COLO829 (cell line): Measurements from ENCODE around the gene RIPOR2.
A peak's percentile ranks its signal among the peaks of the same experiment; 100 is the strongest.
"Not testable (repeated sequence)": the region's sequence is repeated elsewhere in the genome, so short reads cannot be mapped to it uniquely, and the experiment has no call there.

ENCODE experiments used
- DNase-seq: peaks from one replicate; pipeline ENCODE4 v3.0.0; 2012; ENCODE audit warnings: low spot score

Gene RIPOR2

DNA sequence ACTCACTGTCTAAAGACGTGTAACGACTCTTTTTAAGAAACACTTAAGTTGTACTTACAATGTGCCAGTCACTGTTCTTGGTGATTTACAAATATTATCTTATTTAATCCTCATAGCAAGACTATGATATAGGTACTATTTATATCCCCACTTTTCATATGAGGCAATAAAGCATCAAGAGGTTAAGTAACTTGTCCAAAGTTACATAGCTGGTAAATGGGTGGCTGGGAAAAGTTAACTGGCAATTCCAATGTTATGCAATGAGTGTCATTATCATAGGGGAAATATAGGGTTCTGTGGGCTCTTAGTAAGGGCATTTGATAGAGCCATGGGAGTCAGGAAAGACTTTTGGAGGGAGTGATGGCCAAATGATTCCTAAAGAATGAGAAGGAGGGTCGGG, 21.4 kb upstream of the RIPOR2 start:
- no peak for DNase-seq

DNA sequence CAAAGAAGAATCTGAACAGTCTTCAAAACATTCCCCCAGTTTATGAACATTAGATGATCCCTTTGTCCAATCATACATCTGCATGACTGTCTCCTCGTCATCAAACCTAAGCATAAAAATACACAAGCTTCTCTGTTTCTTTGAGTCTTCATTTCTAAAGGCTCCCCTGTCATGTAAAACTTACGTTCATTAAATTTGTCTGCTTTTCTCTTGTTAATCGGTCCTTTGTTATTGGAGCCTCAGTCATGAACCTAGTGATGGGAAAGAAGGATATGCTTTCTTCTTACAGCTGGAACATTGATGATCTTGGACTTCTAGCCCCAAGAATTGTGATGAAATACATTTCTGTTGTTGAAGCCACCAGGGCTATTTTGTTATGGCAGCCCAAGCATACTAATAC, 18.0 kb upstream of the RIPOR2 start:
- no peak for DNase-seq

DNA sequence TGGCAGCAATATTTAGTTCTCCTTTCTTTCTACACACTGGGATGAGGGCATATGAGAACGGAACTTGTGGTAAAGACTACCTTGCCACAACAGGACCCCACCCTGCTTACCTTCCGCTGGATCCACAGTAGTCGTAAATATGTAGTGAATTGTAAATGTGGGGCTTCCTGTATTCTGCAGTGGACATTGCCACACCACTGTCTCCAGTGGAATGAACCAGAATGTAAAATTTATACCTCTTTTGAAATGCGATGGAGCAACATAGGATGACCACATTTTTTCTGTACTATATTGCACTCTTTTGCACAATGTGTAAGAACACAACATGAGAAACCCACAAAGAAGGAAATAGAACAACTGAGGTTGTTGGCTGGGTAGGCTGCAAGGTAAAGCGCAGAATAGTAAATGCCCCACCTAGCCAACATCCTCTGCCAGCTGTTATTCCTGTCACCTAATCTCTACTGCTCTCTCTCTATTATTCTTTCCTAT, 16.1 kb upstream of the RIPOR2 start:
- DNase-seq = no peak

DNA sequence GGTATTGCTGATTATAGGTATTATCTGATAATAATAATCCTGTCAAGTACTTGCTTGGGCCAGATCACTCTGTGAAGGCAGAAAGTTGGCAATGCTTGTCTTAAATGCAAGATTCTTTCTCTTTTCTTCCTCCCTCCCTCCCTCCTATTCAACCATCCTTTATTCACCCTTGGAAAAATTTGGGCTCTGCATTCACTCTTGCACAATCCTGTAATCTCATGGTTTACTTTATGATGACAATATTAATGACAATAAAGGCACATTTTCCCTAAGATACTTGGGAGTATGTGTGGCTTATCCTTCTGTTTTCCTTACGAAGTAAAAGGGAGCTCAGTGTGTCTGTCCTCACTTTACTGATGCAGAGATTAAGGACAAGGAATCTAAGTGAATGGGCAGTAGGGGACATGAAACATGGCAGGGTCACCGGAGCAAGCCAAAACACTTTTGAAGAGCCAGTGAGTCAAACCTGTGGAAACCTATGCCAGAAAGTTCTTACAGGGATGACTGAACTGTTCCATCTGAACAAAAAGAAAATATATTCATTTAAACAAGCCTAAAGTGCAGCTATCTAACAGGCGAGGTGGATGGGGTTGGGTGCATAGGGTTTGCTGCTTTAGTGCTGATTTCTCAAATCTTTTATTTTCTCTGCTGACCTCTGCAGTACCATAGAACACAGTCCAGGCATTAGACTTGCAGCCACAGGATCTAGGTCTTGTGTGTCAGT, 14.6 kb upstream of the RIPOR2 start:
- no peak for DNase-seq

DNA sequence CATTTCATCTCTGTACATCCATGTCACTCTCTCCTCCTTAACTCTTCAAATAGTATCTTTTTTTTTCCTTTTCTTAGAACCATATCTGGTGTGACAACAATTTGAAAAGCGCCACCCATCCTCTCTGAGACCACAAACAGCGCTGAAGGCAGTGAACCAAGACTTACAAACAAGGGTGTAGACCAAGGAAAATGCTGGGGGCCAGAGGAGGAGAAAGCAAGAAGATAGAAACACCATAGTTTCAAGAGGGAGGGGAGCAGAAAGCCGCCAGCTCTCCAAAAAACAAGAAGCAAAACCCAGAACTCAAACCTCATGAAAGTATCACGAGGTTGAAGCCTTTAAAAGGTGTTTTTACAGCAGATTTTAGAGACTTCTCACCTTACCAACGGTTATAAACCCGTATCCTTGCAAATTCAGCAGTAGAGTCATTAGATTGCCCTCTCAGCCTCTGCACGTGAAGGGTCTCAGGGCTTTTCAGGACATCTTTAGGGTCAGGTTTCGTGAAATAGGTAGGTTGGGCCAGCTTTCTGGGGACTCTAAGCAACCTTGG, 13.3 kb upstream of the RIPOR2 start:
- DNase-seq = no peak

DNA sequence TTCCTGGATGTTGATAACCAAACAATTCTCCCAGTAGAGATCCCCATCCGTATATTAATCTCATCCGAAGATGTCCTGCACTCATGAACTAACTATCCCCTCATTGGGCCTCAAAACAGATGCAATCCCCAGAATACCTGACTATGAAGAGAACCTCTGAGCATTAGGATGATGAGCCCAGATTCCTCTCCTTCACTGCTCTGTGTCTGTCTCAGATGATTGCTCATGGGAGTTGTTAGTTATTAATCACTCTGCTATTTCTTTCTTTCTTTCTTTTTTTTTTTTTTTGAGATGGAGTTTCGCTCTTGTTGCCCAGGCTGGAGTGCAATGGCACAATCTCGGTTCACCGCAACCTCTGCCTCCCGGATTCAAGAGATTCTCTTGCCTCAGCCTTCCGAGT, 12.5 kb upstream of the RIPOR2 start:
- not testable (repeated sequence) for DNase-seq

DNA sequence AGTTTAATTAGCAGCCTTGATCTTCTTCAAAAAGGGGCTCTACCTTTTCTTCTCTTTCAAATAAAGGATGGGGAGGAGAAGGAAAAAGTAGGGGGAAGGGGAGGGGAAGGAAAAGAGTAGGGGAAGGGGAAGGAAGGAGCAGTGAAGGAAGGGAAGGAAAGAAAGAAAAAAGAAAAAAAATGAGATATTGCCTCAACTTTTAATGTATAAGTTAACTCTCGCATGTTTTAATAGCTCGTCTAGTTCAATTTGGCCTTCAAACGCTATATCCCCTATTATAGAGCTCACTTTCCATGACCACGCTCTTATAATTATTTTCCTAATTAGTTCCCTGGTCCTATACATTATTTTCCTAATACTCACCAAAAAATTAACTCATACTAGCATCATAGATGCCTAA, 11.9 kb upstream of the RIPOR2 start:
- DNase-seq = no peak

DNA sequence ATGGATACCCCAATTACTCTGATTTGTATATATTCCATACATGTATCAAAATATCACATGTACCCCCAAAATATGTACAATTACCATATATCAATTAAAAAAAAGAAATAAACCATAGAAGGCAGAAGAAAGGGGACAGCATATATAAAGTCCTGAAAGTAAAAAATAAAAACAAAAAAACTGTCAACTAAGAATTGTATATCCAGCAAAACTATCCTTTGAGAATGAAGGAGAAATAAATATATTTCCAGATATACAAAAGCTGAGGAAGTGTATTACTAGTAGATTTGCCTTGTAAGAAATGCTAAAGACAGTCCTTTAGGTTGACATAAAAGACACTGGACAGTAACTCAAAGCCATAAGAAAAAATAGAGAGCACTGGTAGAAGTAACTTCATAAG, 9.3 kb upstream of the RIPOR2 start:
- no peak for DNase-seq

DNA sequence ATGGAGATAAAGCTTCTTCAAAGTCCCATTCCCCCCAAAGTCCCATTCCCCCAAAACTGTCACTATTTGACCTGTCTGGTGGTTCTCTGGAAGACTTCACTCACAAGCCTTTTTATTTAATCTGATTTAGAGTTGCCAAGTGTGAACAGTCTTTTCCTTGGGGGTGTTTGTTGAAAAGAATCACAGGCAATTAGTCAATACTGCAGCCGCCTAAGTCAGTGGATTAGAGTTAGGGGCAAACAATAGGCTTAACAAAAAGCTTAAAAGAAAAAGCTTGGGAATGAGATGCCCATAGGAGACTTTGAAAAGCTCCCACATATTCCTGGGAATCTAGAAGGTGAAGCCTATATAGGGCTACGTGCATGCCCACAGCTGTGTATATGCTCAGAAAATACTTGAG, 8.0 kb upstream of the RIPOR2 start:
- no peak for DNase-seq

DNA sequence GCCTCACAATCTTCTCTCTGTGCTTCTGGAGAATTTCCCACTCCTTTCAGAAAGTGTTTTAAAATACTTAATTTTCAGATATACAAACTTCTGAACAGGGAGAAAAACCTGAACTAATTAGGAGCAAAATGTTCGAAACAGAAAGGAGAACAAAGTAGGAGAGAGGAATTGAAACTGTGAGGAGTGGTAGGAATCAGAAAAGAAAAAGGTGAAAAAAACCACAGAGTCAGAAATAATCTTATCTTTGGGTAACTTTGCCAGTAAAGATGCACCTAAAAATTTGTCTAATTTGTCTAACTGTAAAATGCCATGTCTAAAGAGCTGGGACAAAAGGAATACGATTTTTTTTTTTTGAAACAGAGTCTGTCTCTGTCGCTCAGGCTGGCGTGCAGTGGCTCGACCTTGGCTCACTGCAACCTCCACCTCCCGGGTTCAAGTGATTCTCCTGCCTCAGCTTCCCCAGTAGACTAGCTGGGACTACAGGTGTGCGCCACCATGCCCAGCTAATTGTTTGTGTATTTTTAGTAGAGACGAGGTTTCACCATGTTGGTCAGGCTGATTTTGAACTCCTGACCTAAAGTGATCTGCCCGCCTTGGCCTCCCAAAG, 4.7 kb upstream of the RIPOR2 start:
- no peak for DNase-seq

DNA sequence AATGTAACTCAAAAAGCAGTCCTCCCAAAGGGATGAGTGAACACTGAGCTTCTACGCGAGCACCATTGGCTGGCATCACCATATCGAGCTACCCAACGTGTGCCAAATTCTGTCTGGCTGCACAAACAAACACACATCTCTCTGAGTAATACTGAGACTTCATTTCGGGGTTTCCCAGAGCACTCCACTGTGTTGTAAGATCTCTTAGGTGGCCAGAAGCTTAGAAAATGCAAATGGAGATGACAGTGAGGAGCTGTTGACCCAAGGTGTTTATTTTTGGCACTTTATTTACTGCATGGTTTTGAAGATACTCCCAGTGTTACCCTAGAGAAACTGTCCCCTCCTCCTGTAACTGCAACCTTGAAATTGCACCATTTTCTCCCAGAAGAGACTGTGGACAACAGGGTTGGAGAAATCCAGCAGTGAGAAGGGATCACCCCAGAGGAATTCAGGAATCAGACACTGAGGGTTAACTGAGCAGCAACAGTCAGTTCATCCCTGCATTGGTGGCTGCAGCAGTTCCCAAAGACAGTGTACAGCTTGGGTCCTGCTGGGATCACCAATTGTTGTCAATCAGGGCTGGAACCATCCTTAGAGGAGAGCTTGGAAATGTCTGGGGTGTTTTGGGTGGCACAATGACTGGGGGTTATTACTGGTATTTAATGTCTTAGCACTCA, 1.0 kb upstream of the RIPOR2 start:
- no peak for DNase-seq

DNA sequence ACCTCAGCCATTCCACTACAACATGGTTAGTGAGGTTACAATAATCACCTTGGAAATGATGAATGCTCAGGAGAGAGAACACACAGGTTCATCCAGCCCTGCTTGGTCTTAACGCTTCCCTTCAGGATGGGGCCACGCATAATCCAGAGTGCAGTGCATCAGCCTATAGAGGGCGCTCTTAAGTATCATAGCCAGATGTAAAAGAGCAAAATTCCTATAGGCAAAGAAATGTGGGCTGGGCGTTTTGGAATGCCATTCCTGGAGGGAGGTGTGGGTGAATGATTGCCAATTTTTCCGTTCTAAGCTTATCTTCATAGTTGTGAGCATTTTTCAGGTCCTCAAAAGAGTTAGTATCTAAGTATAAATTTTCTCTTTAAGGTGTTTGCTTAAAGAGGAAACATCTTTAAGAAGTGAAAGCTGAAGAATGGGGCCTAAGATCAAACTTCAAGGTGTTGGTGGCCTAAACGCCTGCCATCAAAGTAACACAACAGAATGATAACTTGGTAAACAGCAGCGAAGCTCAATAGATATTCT, 1.8 kb downstream of the RIPOR2 start:
- peak; percentile 50 for DNase-seq

DNA sequence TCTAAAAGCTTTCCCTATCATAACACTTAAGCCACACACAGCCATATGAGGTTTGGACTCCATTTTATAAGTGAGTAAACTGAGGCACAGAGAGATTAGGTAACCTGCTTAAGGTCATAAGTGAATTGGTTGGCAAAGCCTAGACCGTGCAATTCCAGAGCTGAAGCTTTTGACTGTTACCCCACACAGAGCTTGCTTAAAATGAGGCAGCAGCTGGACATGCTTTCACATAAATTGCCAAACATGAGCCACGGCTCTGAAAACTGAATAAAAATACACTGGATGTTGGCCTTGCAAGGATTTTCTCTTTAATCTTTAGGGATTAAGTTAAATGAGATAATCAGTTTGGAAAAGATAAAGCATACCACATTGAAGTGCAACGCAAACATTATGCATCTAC, 2.5 kb downstream of the RIPOR2 start:
- no peak for DNase-seq

DNA sequence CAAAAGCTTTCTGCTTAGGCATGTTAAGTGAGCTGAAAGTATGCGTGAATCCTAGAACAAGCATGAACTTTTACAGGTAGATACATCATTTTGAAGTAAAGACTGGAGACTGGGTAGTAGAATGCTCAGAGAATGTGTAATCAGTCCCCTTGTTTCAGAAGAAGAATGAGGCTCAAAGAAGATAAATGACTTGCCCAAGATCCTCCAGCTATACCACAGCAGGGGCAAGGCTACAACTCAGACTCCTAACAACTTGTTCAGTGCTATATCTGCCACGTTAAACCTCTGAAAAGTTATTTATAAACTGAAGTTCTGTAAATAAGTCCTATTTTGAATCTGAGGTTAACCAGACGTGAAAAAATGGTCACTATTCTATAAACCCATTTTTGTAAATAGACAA, 2.9 kb downstream of the RIPOR2 start:
- no peak for DNase-seq

DNA sequence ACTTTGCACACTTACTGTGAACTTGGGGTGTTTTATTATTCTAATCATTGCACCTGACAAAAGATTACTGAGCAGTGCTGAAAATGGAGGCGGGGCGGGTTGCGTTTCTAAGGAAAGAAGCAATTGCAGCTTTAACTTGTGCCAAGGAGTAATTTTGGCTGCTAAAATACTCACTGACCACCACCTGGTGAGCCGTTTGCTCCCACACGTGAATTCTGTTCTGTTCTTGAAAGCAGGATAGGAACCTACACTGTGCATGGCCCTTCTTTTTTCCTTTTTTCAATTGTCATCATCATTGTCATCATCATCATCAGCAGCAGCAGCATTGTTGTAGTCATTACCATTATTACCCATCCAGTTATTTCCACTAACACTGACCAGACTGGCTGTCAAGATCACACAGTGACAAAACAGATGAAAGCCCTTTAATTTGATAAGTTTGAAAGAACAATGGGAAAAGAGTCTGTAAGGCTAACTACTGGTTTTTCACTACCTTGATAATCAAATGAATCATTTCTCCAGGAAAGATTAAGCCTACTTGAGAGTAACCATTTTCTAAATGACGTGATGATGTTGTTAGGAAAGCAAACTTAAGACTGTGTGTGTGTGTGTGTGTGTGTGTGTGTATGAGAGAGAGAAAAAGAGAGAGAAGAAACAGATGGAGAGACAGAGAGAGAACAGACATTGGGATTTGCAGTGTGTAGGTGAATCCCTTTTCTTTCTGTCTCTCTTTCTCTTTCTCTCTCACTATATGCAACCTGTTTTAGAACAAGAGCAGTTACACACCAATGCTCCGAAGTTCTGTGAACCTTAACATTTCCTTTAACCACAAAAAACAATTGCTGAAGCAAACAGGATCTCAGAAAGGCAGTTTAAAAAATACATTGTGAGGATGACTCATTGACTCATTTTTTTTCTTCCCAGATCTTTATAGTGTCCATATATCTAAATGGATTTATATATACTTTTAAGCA, 3.8 kb downstream of the RIPOR2 start:
- no peak for DNase-seq

DNA sequence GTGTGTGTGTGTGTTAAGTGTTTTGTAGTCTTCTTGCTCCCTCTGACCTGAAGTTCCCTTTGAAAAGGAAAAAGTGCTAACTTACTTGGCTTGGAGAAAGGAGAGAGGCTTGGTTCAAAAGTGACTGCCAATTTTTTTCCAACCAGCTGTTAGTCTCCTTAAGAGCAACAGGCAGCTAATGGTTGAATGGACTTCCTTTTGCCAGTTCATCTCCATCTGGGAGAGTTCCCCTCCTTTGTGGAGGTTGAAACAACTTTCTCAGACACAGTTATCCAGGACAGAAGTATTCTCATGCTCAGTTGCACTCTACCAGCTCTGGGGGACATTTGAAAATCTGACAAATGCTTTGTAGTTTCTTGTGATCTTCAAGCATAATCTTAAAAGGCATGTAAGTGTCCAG, 4.5 kb downstream of the RIPOR2 start:
- DNase-seq = no peak

DNA sequence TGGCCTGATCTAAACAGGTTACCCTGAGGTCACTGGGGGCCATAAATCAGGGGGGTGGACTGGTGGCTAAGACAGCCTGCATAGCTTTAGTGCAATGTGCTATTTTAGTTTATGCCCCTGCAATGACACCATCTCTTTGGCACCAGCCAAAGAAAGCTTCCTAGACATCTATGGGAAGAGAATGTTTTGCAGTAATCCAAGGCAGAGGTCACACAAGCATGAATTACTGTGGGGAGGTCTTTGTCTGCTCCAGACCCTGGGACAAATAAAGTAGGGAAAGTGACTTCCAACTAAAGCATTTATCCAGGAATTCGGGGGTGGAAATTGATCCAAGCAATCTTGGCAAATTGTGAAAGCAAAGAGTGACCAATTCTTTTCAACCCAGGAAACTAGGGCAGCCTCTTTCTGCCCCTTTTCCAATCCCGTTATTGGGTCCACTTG, 5.3 kb downstream of the RIPOR2 start:
- no peak for DNase-seq

DNA sequence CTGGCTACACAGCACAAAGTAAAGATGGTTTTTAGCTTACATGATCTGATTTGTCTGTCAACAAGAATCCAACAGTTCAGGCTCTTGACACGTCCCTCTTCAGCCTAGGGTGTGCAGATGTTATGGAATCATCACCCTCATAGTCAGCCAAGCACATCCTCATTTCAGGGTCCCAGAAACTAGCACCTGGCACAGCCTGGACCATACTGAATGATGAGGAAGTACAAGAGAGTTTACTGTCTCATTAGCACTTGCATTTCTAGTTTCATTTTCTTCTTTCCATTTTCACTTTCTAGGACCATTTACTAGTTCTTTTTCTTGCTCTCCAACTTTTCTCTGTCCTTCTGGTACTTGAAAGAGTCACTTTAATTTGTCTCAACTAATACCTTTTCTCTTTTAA, 6.5 kb downstream of the RIPOR2 start:
- DNase-seq = no peak

DNA sequence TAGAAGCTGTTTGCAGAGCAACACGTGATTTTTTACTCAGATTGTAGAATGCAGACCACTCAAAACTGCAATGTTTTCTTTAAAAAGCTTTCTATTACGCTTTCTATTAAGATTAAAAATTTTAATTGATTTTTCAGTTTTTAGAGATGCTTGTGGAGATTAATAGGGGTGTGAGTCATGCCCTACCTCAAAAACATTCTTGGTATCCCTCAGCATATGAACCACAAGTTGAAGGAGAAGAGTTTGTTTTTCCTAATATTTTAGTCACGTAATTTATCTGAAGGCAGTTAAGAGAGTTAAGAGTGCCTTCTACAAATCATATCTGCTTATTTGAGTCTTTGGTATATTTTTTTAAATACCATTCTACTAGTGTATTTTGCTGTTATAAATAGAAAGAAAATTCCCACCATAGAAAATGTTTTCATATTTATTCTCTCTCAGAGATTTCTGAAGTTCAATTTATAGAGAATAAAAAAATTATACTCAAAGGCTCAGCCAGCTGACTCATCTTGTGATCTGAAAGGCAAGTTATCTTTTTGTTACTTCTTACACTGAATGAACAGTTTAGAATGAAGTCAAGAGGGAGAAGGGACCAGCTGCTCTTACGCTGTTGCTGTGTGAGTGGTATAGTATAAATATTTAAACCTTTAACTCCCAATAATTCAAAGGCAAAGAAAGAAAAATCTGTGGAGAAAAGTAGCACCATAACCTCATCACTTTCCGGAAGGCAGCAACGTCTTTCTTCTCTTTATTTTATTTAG, 7.6 kb downstream of the RIPOR2 start:
- DNase-seq = peak; percentile 67

DNA sequence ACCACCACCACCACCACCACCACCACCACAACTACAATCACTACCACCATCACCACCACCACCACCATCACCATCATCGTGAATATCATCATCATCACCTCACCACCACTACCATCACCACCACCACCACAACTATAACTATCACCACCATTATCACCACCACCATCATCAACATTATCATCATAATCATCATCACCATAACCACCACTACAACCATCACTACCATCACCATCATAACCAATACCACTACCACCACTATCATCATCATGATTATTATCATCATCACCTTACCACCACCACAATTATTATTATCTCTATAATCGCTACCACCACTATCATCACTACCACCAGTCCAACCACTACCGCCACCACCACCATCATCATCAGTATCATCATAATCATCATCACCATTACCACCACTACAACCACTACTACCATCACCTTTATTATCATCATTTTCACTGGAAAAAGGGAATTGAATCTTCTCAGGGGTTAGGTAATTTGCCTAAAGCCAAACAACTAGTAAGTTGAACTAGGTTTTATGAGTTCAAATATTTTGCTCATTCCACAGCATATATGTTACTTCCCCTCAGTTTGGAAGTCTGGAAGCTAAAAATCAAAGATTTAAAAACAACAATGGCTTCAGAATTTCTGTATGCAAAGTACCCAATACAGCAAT, 8.3 kb downstream of the RIPOR2 start:
- no peak for DNase-seq
